ENCODE results near the gene ABCG1.

Gene ABCG1

GRCh38 chr21:42252778-42253340 lies 33.9 kb downstream of the ABCG1 start:
- no peak for DNase-seq

GRCh38 chr21:42253466-42253865 lies 34.5 kb downstream of the ABCG1 start:
- no peak for DNase-seq

- no peak for DNase-seq
These were observed 35.1 kb downstream of the ABCG1 start for GRCh38 chr21:42254083-42254482.

GRCh38 chr21:42254651-42255601 lies 36.0 kb downstream of the ABCG1 start:
- no peak for DNase-seq

GRCh38 chr21:42255825-42256224 lies 36.9 kb downstream of the ABCG1 start:
- no peak for DNase-seq

- no peak for DNase-seq
These were observed 37.4 kb downstream of the ABCG1 start for GRCh38 chr21:42256316-42256715.

GRCh38 chr21:42257091-42257765 lies 38.3 kb downstream of the ABCG1 start:
- DNase-seq: no peak

GRCh38 chr21:42258150-42258884 lies 39.4 kb downstream of the ABCG1 start:
- DNase-seq: no peak

GRCh38 chr21:42258885-42259407 lies 40.0 kb downstream of the ABCG1 start:
- no peak for DNase-seq

GRCh38 chr21:42260121-42260520 lies 41.2 kb downstream of the ABCG1 start:
- no peak for DNase-seq

GRCh38 chr21:42261829-42262200 lies 42.9 kb downstream of the ABCG1 start:
- no peak for DNase-seq

GRCh38 chr21:42262831-42263231 lies 43.9 kb downstream of the ABCG1 start:
- no peak for DNase-seq

GRCh38 chr21:42263591-42264131 lies 44.7 kb downstream of the ABCG1 start:
- DNase-seq: no peak

GRCh38 chr21:42264245-42265195 lies 45.6 kb downstream of the ABCG1 start:
- DNase-seq: no peak

- no peak for DNase-seq
These were observed 46.4 kb downstream of the ABCG1 start for GRCh38 chr21:42265231-42265812.

GRCh38 chr21:42266971-42267556 lies 48.1 kb downstream of the ABCG1 start:
- no peak for DNase-seq

GRCh38 chr21:42269386-42269785 lies 50.4 kb downstream of the ABCG1 start:
- DNase-seq: no peak

GRCh38 chr21:42271065-42271464 lies 52.1 kb downstream of the ABCG1 start:
- DNase-seq: no peak

- DNase-seq: no peak
These were observed 53.4 kb downstream of the ABCG1 start for GRCh38 chr21:42272109-42272962.
